ENCODE measurements around the gene EPC1.
"Not testable (repeated sequence)": the region's sequence is repeated elsewhere in the genome, so short reads cannot be mapped to it uniquely, and the experiment has no call there.

Gene EPC1

GRCh38 chr10:32229788-32230187 lies 117.2 kb downstream of the EPC1 start:
- not testable (repeated sequence) for DNase-seq

GRCh38 chr10:32229170-32229569 lies 117.8 kb downstream of the EPC1 start:
- DNase-seq = no peak

GRCh38 chr10:32227802-32228201 lies 119.2 kb downstream of the EPC1 start:
- no peak for DNase-seq

GRCh38 chr10:32226624-32227023 lies 120.3 kb downstream of the EPC1 start:
- no peak for DNase-seq

- no peak for DNase-seq
These were observed 121.0 kb downstream of the EPC1 start for GRCh38 chr10:32225976-32226375.

GRCh38 chr10:32222376-32222775 lies 124.6 kb downstream of the EPC1 start:
- not testable (repeated sequence) for DNase-seq

GRCh38 chr10:32219156-32219555 lies 127.8 kb downstream of the EPC1 start:
- DNase-seq = not testable (repeated sequence)

GRCh38 chr10:32218206-32219044 lies 128.5 kb downstream of the EPC1 start:
- peak; percentile 23 for DNase-seq

All from NCI-H446 treated with DMSO at 0.1 percent for 48 hours (cell line).